ENCODE measurements around the gene LRP11. TPM values are rescaled to one million over a fixed set of nuclear protein-coding genes. Genes with fewer than 3 reads are reported as not detected.

LRP11 gene
- total and polyA plus RNA-seq, 4 donors: 15.8 to 39.5 (median 26.5) TPM

- peaks cover 5 to 9% (median 7%) of the 10 kb centered on the region in 4 donors for H3K36me3 ChIP-seq (ENCODE audit: control insufficient read depth in 4 of 4, insufficient read depth in 4 of 4, low read length in 4 of 4)
- TF ChIP-seq CTCF (IDR thresholded peaks at IDR 0.05; ENCODE audit: control extremely low read depth, extremely low read depth): no peak
- no peaks in the 10 kb centered on the region for H3K27me3 ChIP-seq (ENCODE audit: control insufficient read depth in 3 of 3, insufficient read depth in 3 of 3, low read length in 2 of 3)
- no peak overlapping the region for H3K9ac ChIP-seq (ENCODE audit: insufficient read depth in 1 of 2, low read length in 2 of 2)
- no peaks in the 10 kb centered on the region for H3K4me1 ChIP-seq (ENCODE audit: control insufficient read depth in 5 of 5, insufficient read depth in 5 of 5, low read length in 5 of 5)
- H3K27ac ChIP-seq (ENCODE audit: low read depth in 1 of 2, low read length in 1 of 2): no peak overlapping the region
- ATAC-seq (ENCODE audit: insufficient read depth, low FRiP score) (no peak), DNase-seq (no peak)
- H3K4me3 ChIP-seq: no peak overlapping the region
- no peaks in the 10 kb centered on the region for H3K9me3 ChIP-seq (ENCODE audit: control insufficient read depth in 4 of 4, insufficient read depth in 3 of 4, low read length in 3 of 4)
- 90 to 95% methylated on average over 7 of the region's 7 CpGs for WGBS, 2 donors
Measured at GRCh38 chr6:149830731-149831307, 33.3 kb downstream of the LRP11 start.

- Histone ChIP-seq H3K27me3 (ENCODE audit: control insufficient read depth in 3 of 3, insufficient read depth in 3 of 3, low read length in 2 of 3) (no peaks in the 10 kb centered on the region), H3K4me1 (ENCODE audit: control insufficient read depth in 5 of 5, insufficient read depth in 5 of 5, low read length in 5 of 5) (peaks cover 0 to 10% (median 0%) of the 10 kb centered on the region in 5 donors), H3K27ac (ENCODE audit: low read depth in 1 of 2, low read length in 1 of 2) (no peak overlapping the region), H3K36me3 (ENCODE audit: control insufficient read depth in 4 of 4, insufficient read depth in 4 of 4, low read length in 4 of 4) (peaks cover 0 to 8% (median 4%) of the 10 kb centered on the region in 4 donors), H3K9ac (ENCODE audit: insufficient read depth in 1 of 2, low read length in 2 of 2) (no peak overlapping the region), H3K9me3 (ENCODE audit: control insufficient read depth in 4 of 4, insufficient read depth in 3 of 4, low read length in 3 of 4) (no peaks in the 10 kb centered on the region), H3K4me3 (no peak overlapping the region)
- ATAC-seq (ENCODE audit: insufficient read depth, low FRiP score) (no peak), DNase-seq (no peak)
- WGBS, 2 donors: 89 to 90% methylated on average over 4 of the region's 4 CpGs
- TF ChIP-seq CTCF (IDR thresholded peaks at IDR 0.05; ENCODE audit: control extremely low read depth, extremely low read depth): no peak
Measured at GRCh38 chr6:149825292-149825691, 38.9 kb downstream of the LRP11 start.

GRCh38 chr6:149823013-149823412, 41.1 kb downstream of the LRP11 start:
- peaks cover 0 to 7% (median 3%) of the 10 kb centered on the region in 4 donors for H3K36me3 ChIP-seq (ENCODE audit: control insufficient read depth in 4 of 4, insufficient read depth in 4 of 4, low read length in 4 of 4)
- 85% methylated on average over 4 of the region's 4 CpGs for WGBS, 2 donors
- H3K9me3 ChIP-seq (ENCODE audit: control insufficient read depth in 4 of 4, insufficient read depth in 3 of 4, low read length in 3 of 4): no peaks in the 10 kb centered on the region
- no peak overlapping the region for H3K27ac ChIP-seq (ENCODE audit: low read depth in 1 of 2, low read length in 1 of 2)
- no peak overlapping the region for H3K4me3 ChIP-seq
- ATAC-seq (ENCODE audit: insufficient read depth, low FRiP score): no peak
- peaks cover 0 to 10% (median 0%) of the 10 kb centered on the region in 5 donors for H3K4me1 ChIP-seq (ENCODE audit: control insufficient read depth in 5 of 5, insufficient read depth in 5 of 5, low read length in 5 of 5)
- no peaks in the 10 kb centered on the region for H3K27me3 ChIP-seq (ENCODE audit: control insufficient read depth in 3 of 3, insufficient read depth in 3 of 3, low read length in 2 of 3)
- DNase-seq: no peak
- no peak overlapping the region for H3K9ac ChIP-seq (ENCODE audit: insufficient read depth in 1 of 2, low read length in 2 of 2)
- TF ChIP-seq CTCF (IDR thresholded peaks at IDR 0.05; ENCODE audit: control extremely low read depth, extremely low read depth): no peak

GRCh38 chr6:149821492-149821891, 42.7 kb downstream of the LRP11 start:
- 96 to 98% methylated on average over 1 of the region's 1 CpG for WGBS, 2 donors
- no peak overlapping the region for H3K9ac ChIP-seq (ENCODE audit: insufficient read depth in 1 of 2, low read length in 2 of 2)

More at GRCh38 chr6:149821492-149821891, 42.7 kb downstream of the LRP11 start:
- Histone ChIP-seq H3K4me3 (no peak overlapping the region), H3K9me3 (ENCODE audit: control insufficient read depth in 4 of 4, insufficient read depth in 3 of 4, low read length in 3 of 4) (no peaks in the 10 kb centered on the region), H3K4me1 (ENCODE audit: control insufficient read depth in 5 of 5, insufficient read depth in 5 of 5, low read length in 5 of 5) (peaks cover 0 to 10% (median 0%) of the 10 kb centered on the region in 5 donors), H3K27ac (ENCODE audit: low read depth in 1 of 2, low read length in 1 of 2) (no peak overlapping the region), H3K36me3 (ENCODE audit: control insufficient read depth in 4 of 4, insufficient read depth in 4 of 4, low read length in 4 of 4) (peaks cover 0 to 7% (median 3%) of the 10 kb centered on the region in 4 donors), H3K27me3 (ENCODE audit: control insufficient read depth in 3 of 3, insufficient read depth in 3 of 3, low read length in 2 of 3) (no peaks in the 10 kb centered on the region)
- DNase-seq: no peak
- ATAC-seq (ENCODE audit: insufficient read depth, low FRiP score): no peak
- TF ChIP-seq CTCF (IDR thresholded peaks at IDR 0.05; ENCODE audit: control extremely low read depth, extremely low read depth): no peak

Data from lung (tissue), 12 donors.